Measurements from ENCODE around the gene LRWD1. TPM values are rescaled to one million over a fixed set of nuclear protein-coding genes. Genes with fewer than 3 reads are reported as not detected.

Gene LRWD1
- total RNA-seq (2022; extraction: Qiagen RNA extraction) = 21.9 to 34.4 TPM (median 29.4 TPM) in 5 replicates

GRCh38 chr7:102464577-102465280 is at the start of gene LRWD1, which contains the start of gene ALKBH4:
TSS of gene LRWD1 (plus strand) at chr7:102464984. CDS start at chr7:102465081, 97 bp downstream.
TSS of gene ALKBH4 (minus strand) at chr7:102464863. CDS start at chr7:102464836, 27 bp downstream.

DNA sequence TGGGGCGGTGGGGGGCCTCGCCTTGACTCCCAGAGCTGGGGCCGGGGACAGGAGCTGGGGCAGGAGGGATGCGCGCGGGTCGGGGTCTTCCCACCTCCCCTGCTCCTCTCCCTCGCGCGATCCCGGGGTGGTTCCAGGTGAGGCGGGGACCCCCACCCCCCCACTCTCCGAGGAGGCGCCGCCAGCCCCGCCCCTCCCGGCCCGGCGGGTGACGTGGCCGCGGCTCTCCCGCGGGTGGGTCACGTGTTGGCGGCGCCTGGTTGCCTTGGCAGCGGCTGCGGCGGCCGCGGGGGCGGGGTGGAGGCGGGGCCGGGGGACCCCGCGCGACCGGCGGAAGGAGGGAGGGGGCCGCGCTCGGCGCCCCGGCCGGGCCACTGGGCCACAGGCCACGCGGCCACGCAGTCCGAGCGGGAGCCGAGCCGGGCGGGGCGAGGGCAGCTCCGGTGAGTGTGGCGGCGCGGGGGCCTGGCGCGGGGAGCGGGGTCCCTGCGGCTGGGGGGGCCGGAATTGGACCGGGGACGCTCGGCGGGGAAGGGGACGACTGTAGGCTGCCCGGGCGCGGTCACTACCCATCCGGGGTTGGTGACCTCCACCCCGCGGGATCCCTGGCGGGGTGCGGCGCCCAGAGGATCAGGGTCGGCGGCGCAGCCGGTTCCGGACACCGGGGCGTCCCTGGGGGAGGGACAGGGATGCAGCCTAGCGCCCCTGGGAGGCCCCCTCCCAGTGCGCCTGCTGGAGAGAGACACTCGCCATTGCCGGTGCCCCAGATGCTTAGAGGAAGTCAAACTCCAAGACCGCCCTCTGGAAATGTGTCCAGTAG is 31.4 kb upstream of the LRWD1 start, which contains the start of gene ORAI2:
Gene ORAI2, plus strand, starts transcription at position 357 of the 820 bp plus-strand sequence. CDS start 5,382 bp downstream, outside the sequence.

GRCh38 chr7:102478314-102479208 is 13.8 kb downstream of the LRWD1 start, which contains the start of gene POLR2J:
TSS of gene POLR2J (minus strand) at chr7:102478922. CDS start at chr7:102478860, 62 bp downstream.

DNA sequence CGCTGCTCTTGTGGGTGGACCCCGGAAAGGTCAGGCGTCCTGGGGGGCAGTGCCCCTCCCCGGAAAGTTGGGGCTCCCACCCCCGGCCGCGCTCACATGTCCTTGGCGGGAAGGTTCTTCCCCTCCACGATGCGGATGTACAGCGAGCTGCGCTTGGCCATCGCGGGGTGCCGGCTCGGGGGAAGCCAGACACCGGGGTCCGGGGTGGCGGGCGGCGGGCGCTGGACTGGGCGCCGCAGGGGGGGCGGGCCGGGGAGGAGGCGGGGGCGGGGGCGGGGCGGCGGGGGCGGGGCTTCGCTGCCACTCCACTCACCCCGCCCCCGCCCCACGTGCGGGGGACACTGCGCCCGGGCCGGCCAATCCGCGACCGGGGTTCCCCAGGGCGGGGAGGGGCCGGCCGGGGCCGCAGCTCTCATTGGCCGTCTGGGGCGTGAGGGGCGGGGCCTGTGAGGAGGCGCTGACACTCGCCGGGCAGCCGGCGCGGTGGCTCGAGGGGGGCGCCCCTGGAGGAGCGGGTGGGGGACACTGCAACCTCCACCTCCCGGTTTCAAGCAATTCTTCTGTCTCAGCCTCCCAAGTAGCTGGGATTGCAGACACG is 52.9 kb downstream of the LRWD1 start, which contains the start of gene RASA4B:
Gene RASA4B, minus strand, starts transcription at position 228 of the 598 bp plus-strand sequence. Its CDS starts 67 bp downstream, at position 161.

Other genes starting within 250 kb of the LRWD1 start
- gene SH2B2, start 178.1 kb upstream of the LRWD1 start, total RNA-seq (2022; extraction: Qiagen RNA extraction) = 1.5 to 3.7 TPM (median 3.2 TPM) in 5 replicates
- not detected in 5 replicates for gene SPDYE6, start 108.5 kb upstream of the LRWD1 start, total RNA-seq (2022; extraction: Qiagen RNA extraction)
- gene PRKRIP1, start 68.6 kb upstream of the LRWD1 start, total RNA-seq (2022; extraction: Qiagen RNA extraction) = 19.8 to 22.3 TPM (median 21.1 TPM) in 5 replicates
- gene ORAI2, start 31.4 kb upstream of the LRWD1 start, total RNA-seq (2022; extraction: Qiagen RNA extraction) = 29.1 to 35.0 TPM (median 31.0 TPM) in 5 replicates
- gene ALKBH4, start 121 bp upstream of the LRWD1 start, total RNA-seq (2022; extraction: Qiagen RNA extraction) = 9.9 to 12.6 TPM (median 11.6 TPM) in 5 replicates
- 103 to 111 TPM (median 105 TPM) in 5 replicates for gene POLR2J, start 13.9 kb downstream of the LRWD1 start, total RNA-seq (2022; extraction: Qiagen RNA extraction)
- gene RASA4B, start 52.8 kb downstream of the LRWD1 start, total RNA-seq (2022; extraction: Qiagen RNA extraction) = 1.2 to 2.1 TPM (median 1.5 TPM) in 5 replicates
- 2.1 to 3.4 TPM (median 2.9 TPM) in 5 replicates for gene UPK3BL2, start 78.7 kb downstream of the LRWD1 start, total RNA-seq (2022; extraction: Qiagen RNA extraction)
- not detected in 5 replicates for gene SPDYE2, start 86.2 kb downstream of the LRWD1 start, total RNA-seq (2022; extraction: Qiagen RNA extraction)
- gene POLR2J3, start 107.6 kb downstream of the LRWD1 start, total RNA-seq (2022; extraction: Qiagen RNA extraction) = 13.6 to 35.7 TPM (median 28.1 TPM) in 5 replicates
- 1.5 to 2.5 TPM (median 2.1 TPM) in 5 replicates for gene RASA4, start 151.8 kb downstream of the LRWD1 start, total RNA-seq (2022; extraction: Qiagen RNA extraction)
- gene UPK3BL1, start 177.8 kb downstream of the LRWD1 start, total RNA-seq (2022; extraction: Qiagen RNA extraction) = 7.7 to 15.5 TPM (median 12.6 TPM) in 5 replicates
- gene SPDYE2B, start 185.3 kb downstream of the LRWD1 start, total RNA-seq (2022; extraction: Qiagen RNA extraction) = not detected in 5 replicates
- gene POLR2J2, start 206.7 kb downstream of the LRWD1 start, total RNA-seq (2022; extraction: Qiagen RNA extraction) = 0.23 to 0.46 TPM (median 0.26 TPM) in 5 replicates

Data from A549 treated with AZD2906 at 1 μM for 4 hours (cell line).